NAMALWA (cell line): ENCODE data around the gene ITK.
A peak's percentile ranks its signal among the peaks of the same experiment; 100 is the strongest.

Source experiments
- DNase-seq: peaks from one replicate; pipeline ENCODE4 v3.0.0-alpha.2; 2015; ENCODE audit warnings: low spot score

Gene ITK

GRCh38 chr5:157180374-157181264 is at the start of gene ITK:
Gene ITK (plus strand): TSS chr5:157180840. CDS start chr5:157180978, 138 bp downstream.
- no peak for DNase-seq

GRCh38 chr5:157130925-157131324 is 49.7 kb upstream of the ITK start:
- peak; percentile 28 for DNase-seq

- no peak for DNase-seq
These were observed 48.4 kb upstream of the ITK start for GRCh38 chr5:157132281-157132612.

- DNase-seq, result no peak
These were observed 42.9 kb upstream of the ITK start for GRCh38 chr5:157137691-157138090.

GRCh38 chr5:157142317-157143126 is 38.1 kb upstream of the ITK start, which contains the start of gene MED7:
Gene MED7 (minus strand): TSS chr5:157142865. CDS start chr5:157139431, 3,434 bp downstream.
- DNase-seq, result peak; percentile 100

GRCh38 chr5:157143127-157143971 is 37.3 kb upstream of the ITK start:
- peak; percentile 16 for DNase-seq

GRCh38 chr5:157148734-157149615 is 31.7 kb upstream of the ITK start:
- DNase-seq, result peak; percentile 88

- DNase-seq, result no peak
These were observed 29.6 kb upstream of the ITK start for GRCh38 chr5:157150995-157151394.

- no peak for DNase-seq
These were observed 25.3 kb upstream of the ITK start for GRCh38 chr5:157155297-157155696.

GRCh38 chr5:157157293-157157891 is 23.2 kb upstream of the ITK start:
- no peak for DNase-seq

GRCh38 chr5:157159209-157159751 is 21.4 kb upstream of the ITK start:
- DNase-seq, result no peak

GRCh38 chr5:157160001-157160400 is 20.6 kb upstream of the ITK start:
- DNase-seq, result no peak

- no peak for DNase-seq
These were observed 18.6 kb upstream of the ITK start for GRCh38 chr5:157161996-157162395.

GRCh38 chr5:157162919-157163510 is 17.6 kb upstream of the ITK start:
- no peak for DNase-seq

- DNase-seq, result no peak
These were observed 16.1 kb upstream of the ITK start for GRCh38 chr5:157164521-157164920.

- no peak for DNase-seq
These were observed 15.4 kb upstream of the ITK start for GRCh38 chr5:157165261-157165660.

GRCh38 chr5:157165668-157166067 is 15.0 kb upstream of the ITK start:
- no peak for DNase-seq

GRCh38 chr5:157166214-157167213 is 14.1 kb upstream of the ITK start, which contains the start of gene GARIN3:
Gene GARIN3 (minus strand): TSS chr5:157166264. CDS start chr5:157166168, 96 bp downstream.
- no peak for DNase-seq

GRCh38 chr5:157167214-157167621 is 13.4 kb upstream of the ITK start:
- no peak for DNase-seq
